ENCODE measurements around the gene OCA2. TPM values are rescaled to one million over a fixed set of nuclear protein-coding genes. Genes with fewer than 3 reads are reported as not detected.

OCA2 gene
- total and polyA plus RNA-seq, 2 of the 8 experiments (the other 6 are each of a cell fraction or from before 2014, with no cell fraction given): 0.20 TPM

DNA sequence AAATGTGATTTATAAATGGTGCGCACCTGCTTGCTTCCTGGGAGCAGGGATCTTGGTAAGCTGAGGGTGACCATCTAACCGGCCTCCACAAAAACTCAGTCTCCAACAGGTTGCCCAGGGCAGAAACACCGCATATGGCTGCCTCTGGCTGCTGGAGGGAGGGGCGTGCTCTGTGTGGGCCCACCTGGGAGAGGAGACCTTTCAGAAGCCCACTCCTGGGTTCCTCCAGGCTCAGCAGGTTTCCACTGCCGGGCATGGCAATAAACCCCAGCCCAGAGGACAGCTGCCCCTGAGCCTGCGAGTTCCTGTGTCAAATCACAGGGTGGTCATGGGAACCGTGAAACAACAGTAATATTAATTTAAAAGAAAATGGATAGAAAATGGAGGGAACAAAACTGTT, 85.6 kb downstream of the OCA2 start:
- H2AFZ ChIP-seq (ENCODE audit: low read length): no peak overlapping the region
- H3K23me2 ChIP-seq (ENCODE audit: low read depth, low read length): no peaks in the 10 kb centered on the region
- WGBS, 2 experiments (ENCODE audit: extremely low coverage in 1 of 2, insufficient coverage in 1 of 2, insufficient read length in 1 of 2, insufficient replicate concordance in 2 of 2, low coverage in 1 of 2, low lambda C conversion rate in 2 of 2, missing lambda C conversion rate in 1 of 2): 94% methylated on average over 7 of the region's 7 CpGs; no CpG with 5 or more reads in 1 of the 2 experiments
- no peak overlapping the region for H2BK15ac ChIP-seq (ENCODE audit: low read length)
- ChIA-PET POLR2A (ENCODE audit: partially characterized antibody) (no interaction called here), CTCF (ENCODE audit: partially characterized antibody) (interaction anchor here (1.8 kb wide), 1 partner anchor 8 kb away, joined by 5 read pairs; no protein-coding TSS in a partner anchor)
- H3K23ac ChIP-seq (ENCODE audit: insufficient read length): no peak overlapping the region
- peak overlapping the region; percentile 51; the same call in 1 of the 2 replicates for H4K8ac ChIP-seq (ENCODE audit: extremely low read depth, insufficient read depth, low read length)
- no peak overlapping the region for H4K5ac ChIP-seq (ENCODE audit: insufficient read length, low read depth, low read length)
- H3K27me3 ChIP-seq (replicated peaks in 1 of 4; ENCODE audit: control insufficient read depth in 3 of 4, extremely low read depth in 1 of 4, insufficient read depth in 3 of 4, low read length in 3 of 4): no peaks in the 10 kb centered on the region; a peak in 1 of 7 replicates
- no peak overlapping the region for H2BK120ac ChIP-seq (replicated peaks; ENCODE audit: low read depth, low read length)
- H2AK5ac ChIP-seq (ENCODE audit: low read depth, low read length): no peak overlapping the region
- H3K79me2 ChIP-seq (ENCODE audit: control insufficient read depth in 1 of 2, insufficient read depth in 2 of 2, low read length in 2 of 2): no peaks in the 10 kb centered on the region
- peaks cover 0 to 4% (median 0%) of the 10 kb centered on the region in 4 experiments; a peak in 2 of 7 replicates for H3K4me1 ChIP-seq (replicated peaks in 1 of 4; ENCODE audit: control insufficient read depth in 3 of 4, insufficient read depth in 4 of 4, low read length in 3 of 4)
- FAIRE-seq: no peak
- H3K18ac ChIP-seq (ENCODE audit: extremely low read depth, low read length): no peak overlapping the region
- H3K36me3 ChIP-seq (ENCODE audit: control insufficient read depth in 2 of 4, insufficient read depth in 4 of 4, low read length in 3 of 4): no peaks in the 10 kb centered on the region
- no peak overlapping the region for H3K9ac ChIP-seq (replicated peaks in 1 of 4; ENCODE audit: extremely low read depth in 1 of 4, low read depth in 3 of 4, low read length in 3 of 4)
- no peak overlapping the region for H2BK12ac ChIP-seq (ENCODE audit: low read depth, low read length)
- no peak overlapping the region for H3K4ac ChIP-seq (replicated peaks; ENCODE audit: insufficient read length, low read depth, low read length)
- no peak overlapping the region for H3K4me2 ChIP-seq (ENCODE audit: insufficient read depth in 1 of 2, low read depth in 2 of 2, low read length in 2 of 2)
- no peaks in the 10 kb centered on the region for H3K9me3 ChIP-seq (ENCODE audit: insufficient read depth in 2 of 2, low read depth in 1 of 2, low read length in 1 of 2)
- no peak overlapping the region for H3K4me3 ChIP-seq (ENCODE audit: extremely low read depth in 1 of 4, insufficient read depth in 2 of 4, low read depth in 3 of 4, low read length in 4 of 4)
- H3K14ac ChIP-seq (ENCODE audit: insufficient read length): no peak overlapping the region
- no peak overlapping the region for H3K27ac ChIP-seq (ENCODE audit: low read depth, low read length)
- no peak overlapping the region for H3K56ac ChIP-seq (replicated peaks; ENCODE audit: insufficient read length, low read depth, low read length)
- no peaks in the 10 kb centered on the region for H3K79me1 ChIP-seq (ENCODE audit: low read depth, low read length)
- H4K20me1 ChIP-seq (replicated peaks in 1 of 2; ENCODE audit: control insufficient read depth in 1 of 2, insufficient read depth in 2 of 2, low read length in 2 of 2): no peaks in the 10 kb centered on the region
- H2BK5ac ChIP-seq (ENCODE audit: low read depth, low read length): no peak overlapping the region
- no peak overlapping the region for H2BK20ac ChIP-seq (ENCODE audit: low read length)
- DNase-seq (ENCODE audit: low read depth in 1 of 2, low spot score in 2 of 2): no peak
- H4K91ac ChIP-seq (replicated peaks; ENCODE audit: insufficient read length, low read length): no peak overlapping the region
- no peak for TF ChIP-seq RNF2 (IDR thresholded peaks at IDR 0.05; ENCODE audit: borderline replicate concordance, low read depth, low read length, missing control alignments, poor library complexity, severe bottlenecking)
- no peak for TF ChIP-seq JUND (IDR thresholded peaks at IDR 0.05; ENCODE audit: low read length)
- TF ChIP-seq SRF (IDR thresholded peaks at IDR 0.05; ENCODE audit: low read depth, low read length): no peak
- TF ChIP-seq MAFK (IDR thresholded peaks at IDR 0.05; ENCODE audit: low read depth, low read length): no peak
- no peak for TF ChIP-seq SP4 (IDR thresholded peaks at IDR 0.05; ENCODE audit: low read length)
- TF ChIP-seq RAD21 (IDR thresholded peaks at IDR 0.05 in 1 of 2, conservative IDR thresholded peaks at IDR 0.05 in 1 of 2; ENCODE audit: low read depth in 2 of 2, low read length in 2 of 2): no peak
- no peak for TF ChIP-seq GTF2F1 (IDR thresholded peaks at IDR 0.05; ENCODE audit: borderline replicate concordance, low read depth, low read length)
- TF ChIP-seq, protein P1, sequence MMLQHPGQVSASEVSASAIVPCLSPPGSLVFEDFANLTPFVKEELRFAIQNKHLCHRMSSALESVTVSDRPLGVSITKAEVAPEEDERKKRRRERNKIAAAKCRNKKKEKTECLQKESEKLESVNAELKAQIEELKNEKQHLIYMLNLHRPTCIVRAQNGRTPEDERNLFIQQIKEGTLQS (IDR thresholded peaks at IDR 0.05; ENCODE audit: insufficient read depth, low read depth, low read length): no peak
- TF ChIP-seq, protein P2, sequence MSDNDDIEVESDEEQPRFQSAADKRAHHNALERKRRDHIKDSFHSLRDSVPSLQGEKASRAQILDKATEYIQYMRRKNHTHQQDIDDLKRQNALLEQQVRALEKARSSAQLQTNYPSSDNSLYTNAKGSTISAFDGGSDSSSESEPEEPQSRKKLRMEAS (IDR thresholded peaks at IDR 0.05): no peak
- no peak for TF ChIP-seq GABPA (IDR thresholded peaks at IDR 0.05; ENCODE audit: borderline replicate concordance, insufficient read depth, low read length)
- TF ChIP-seq PHF8 (conservative IDR thresholded peaks at IDR 0.05; ENCODE audit: low read depth, low read length): no peak
- TF ChIP-seq SIRT6 (IDR thresholded peaks at IDR 0.05; ENCODE audit: low read length): no peak
- no peak for TF ChIP-seq TCF12 (IDR thresholded peaks at IDR 0.05; ENCODE audit: low read depth, low read length)

Data from H1 (cell line).